Epithelial cell of proximal tubule (primary cell): ENCODE measurements around the gene PARD6B. TPM values are rescaled to one million over a fixed set of nuclear protein-coding genes. Genes with fewer than 3 reads are reported as not detected.
"Not testable (repeated sequence)": the region's sequence is repeated elsewhere in the genome, so short reads cannot be mapped to it uniquely, and the experiment has no call there.

ENCODE experiments used
- DNase-seq: peaks from one replicate; pipeline ENCODE4 v3.0.0-alpha.2; 2011; ENCODE audit warnings: low read depth
- H3K4me3 ChIP-seq: 2 replicates; pipeline ENCODE4 v1.5.1; 2011; ENCODE audit warnings: low read depth, mild to moderate bottlenecking, low read length
- total RNA-seq: library from RNA; depleted of rRNA; stranded (reverse); fragments of >200 nt; gene quantifications from 2 replicates; pipeline ENCODE4 v1.2.3, GENCODE V29; 2015
- TF ChIP-seq, protein P1 (sequence below): conservative IDR thresholded peaks from 2 replicates; pipeline ENCODE4 v1.5.1; 2012; ENCODE audit warnings: low read depth, mild to moderate bottlenecking, low read length

The PARD6B gene
- total RNA-seq, 1 donor from 2014 or later, result 44.4 TPM

DNA sequence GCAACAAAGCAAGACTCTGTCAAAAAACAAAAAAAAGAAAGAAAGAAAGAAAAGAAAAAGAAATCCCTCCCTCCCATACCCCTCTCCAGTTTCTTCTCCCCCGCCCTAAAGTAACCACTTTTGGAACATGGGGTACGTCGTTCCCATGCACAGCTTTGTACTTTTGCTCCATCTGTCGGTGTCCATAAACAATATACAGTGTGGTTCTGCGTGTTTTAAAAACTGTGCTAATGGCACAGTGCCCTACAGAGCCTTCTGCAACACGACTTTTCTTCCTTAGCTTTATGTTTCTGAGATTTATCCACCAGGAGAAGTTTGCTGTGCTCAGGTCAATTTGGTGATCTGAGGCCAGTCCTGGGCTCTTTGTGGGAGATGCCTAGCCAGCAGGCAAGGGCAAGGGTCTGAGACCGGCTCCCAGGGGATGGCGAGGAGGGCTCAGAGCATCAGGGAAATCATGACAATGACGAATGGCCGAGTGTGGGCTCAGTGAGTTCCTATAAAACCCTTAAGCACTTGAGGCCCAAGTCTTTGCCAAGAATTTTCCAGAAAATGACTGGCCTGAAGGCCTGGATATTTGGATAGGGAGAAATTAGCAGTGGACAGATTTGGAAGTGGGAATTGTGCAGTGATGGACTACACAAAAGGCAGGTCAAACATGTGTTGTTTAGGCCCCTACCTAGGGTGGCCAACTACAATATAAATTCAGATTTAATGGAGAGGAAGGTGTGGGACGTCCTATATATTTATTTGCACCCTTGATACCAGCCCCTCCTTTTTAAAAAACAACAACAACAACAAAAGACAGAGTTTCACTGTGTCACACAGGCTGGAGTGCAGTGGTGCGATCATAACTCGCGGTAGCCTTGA lies 61.6 kb downstream of the PARD6B start:
- DNase-seq, result no peak
- TF ChIP-seq, protein P1, sequence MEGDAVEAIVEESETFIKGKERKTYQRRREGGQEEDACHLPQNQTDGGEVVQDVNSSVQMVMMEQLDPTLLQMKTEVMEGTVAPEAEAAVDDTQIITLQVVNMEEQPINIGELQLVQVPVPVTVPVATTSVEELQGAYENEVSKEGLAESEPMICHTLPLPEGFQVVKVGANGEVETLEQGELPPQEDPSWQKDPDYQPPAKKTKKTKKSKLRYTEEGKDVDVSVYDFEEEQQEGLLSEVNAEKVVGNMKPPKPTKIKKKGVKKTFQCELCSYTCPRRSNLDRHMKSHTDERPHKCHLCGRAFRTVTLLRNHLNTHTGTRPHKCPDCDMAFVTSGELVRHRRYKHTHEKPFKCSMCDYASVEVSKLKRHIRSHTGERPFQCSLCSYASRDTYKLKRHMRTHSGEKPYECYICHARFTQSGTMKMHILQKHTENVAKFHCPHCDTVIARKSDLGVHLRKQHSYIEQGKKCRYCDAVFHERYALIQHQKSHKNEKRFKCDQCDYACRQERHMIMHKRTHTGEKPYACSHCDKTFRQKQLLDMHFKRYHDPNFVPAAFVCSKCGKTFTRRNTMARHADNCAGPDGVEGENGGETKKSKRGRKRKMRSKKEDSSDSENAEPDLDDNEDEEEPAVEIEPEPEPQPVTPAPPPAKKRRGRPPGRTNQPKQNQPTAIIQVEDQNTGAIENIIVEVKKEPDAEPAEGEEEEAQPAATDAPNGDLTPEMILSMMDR, result no peak
- H3K4me3 ChIP-seq, result no peak overlapping the region

DNA sequence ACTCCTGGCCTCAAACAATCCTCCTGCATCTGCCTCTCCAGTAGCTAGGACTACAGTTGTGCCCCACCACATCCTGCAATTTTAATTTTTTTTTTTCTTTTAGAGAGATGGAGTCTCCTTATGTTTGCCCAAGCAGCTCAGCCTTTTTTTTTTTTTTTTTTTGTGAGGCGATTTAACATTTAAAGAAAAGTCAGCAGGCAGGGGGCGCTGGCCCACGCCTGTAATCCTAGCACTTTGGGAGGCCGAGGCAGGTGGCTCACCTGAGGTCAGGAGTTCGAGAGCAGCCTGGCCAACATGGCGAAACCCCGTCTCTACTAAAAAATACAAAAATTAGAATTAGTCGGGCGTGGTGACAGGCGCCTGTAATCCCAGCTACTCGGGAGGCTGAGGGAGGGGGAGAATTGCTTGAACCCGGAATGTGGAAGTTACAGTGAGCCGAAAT lies 62.2 kb downstream of the PARD6B start:
- not testable (repeated sequence) for DNase-seq, H3K4me3 ChIP-seq
- TF ChIP-seq, protein P1, result peak; percentile 54

GRCh38 chr20:50794181-50794845 lies 62.9 kb downstream of the PARD6B start:
- TF ChIP-seq, protein P1, result no peak
- DNase-seq, result no peak
- peak overlapping the region; percentile 36 for H3K4me3 ChIP-seq

DNA sequence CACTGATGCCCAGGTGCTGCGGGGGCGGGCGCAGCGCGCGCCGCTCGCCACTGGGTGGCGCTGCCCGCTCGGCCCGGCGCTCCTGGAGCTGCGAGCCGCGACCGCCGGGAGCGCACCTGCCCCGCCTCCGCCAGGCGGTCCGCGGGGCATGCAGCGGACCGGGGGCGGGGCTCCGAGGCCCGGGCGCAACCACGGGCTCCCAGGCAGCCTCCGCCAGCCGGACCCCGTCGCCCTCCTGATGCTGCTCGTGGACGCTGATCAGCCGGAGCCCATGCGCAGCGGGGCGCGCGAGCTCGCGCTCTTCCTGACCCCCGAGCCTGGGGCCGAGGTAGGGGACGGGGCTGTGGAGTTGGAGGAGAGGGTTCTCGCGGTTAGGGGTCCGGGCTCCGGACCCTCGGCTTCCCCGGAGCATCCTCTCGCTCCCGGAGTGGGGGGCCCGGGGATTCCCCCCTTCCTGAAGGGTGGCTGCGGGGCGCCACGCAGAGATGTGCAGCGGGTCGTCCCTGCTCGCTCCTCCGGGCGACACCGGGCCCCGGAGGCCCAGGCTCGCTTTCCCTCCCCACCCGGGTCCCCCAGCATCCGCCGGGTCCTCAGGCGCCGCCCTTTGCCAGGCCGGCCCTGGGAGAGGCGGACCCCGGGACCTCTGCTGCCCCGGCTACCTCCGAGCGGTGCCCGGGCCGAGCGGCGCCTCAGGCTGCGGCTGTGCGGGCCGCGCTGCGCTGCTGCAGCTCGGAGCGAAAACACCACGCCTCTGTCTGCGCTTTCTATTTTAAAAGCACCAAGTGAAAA lies 63.7 kb downstream of the PARD6B start, which contains the start of gene BCAS4:
Gene BCAS4 (plus strand): TSS at position 216 of the 789 bp plus-strand sequence. CDS start 23 bp downstream, at position 239.
- DNase-seq, result no peak
- TF ChIP-seq, protein P1, result peak; percentile 55
- H3K4me3 ChIP-seq, result peak within 1 kb of the TSS; percentile 91

DNA sequence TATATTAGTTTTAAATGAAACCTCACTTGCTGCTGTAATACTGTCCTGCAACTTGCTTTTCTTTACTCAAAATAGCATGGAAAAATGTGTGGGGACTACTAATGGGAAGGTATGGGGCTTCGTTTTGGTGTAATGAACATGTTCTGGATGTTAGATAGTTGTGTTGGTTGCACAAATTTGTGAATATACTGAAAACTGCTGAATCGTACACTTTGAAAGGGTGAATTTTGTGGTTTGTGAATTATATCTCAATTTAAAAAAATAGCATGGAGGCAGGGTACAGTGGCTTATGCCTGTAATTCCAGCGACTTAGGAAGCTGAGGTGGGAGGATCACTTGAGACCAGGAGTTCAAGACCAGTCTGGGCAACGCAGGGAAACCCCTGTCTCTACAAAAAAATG lies 65.8 kb downstream of the PARD6B start:
- H3K4me3 ChIP-seq, result no peak overlapping the region
- no peak for DNase-seq
- TF ChIP-seq, protein P1, result no peak

- no peak for DNase-seq
- H3K4me3 ChIP-seq, result no peak overlapping the region
- TF ChIP-seq, protein P1, result no peak
These were observed 67.3 kb downstream of the PARD6B start for GRCh38 chr20:50798650-50799049.
